Effector memory CD8-positive, alpha-beta T cell (primary cell): ENCODE results near the gene FMN1.

Source experiments
- ATAC-seq: fragments of 150-1000 bp; cut with Tn5 transposase; replicated peaks from 2 replicates; pipeline ENCODE4 v1.10.0; 2021; ENCODE audit warnings: mild to moderate bottlenecking, moderate library complexity
- DNase-seq, 3 experiments: peaks; one replicate each; pipeline ENCODE4 v3.0.0; 2021
- H3K27ac Mint-ChIP-seq, 2 donors: one replicate each; pipeline ENCODE4 v1.8.0; 2022; ENCODE audit warnings: mild to moderate bottlenecking in 2 of 2, mixed read lengths in 2 of 2, moderate library complexity in 2 of 2
- H3K27me3 Mint-ChIP-seq, 2 donors: one replicate each; pipeline ENCODE4 v1.8.0; 2022; ENCODE audit warnings: mixed read lengths in 2 of 2
- H3K36me3 Mint-ChIP-seq: one replicate; pipeline ENCODE4 v1.8.0; 2022; ENCODE audit warnings: mild to moderate bottlenecking, moderate library complexity, mixed read lengths; ENCODE audit not compliant: insufficient read depth
- H3K4me1 Mint-ChIP-seq, 2 donors: one replicate each; pipeline ENCODE4 v1.8.0; 2022; ENCODE audit warnings: low read depth in 2 of 2, mixed read lengths in 2 of 2
- H3K4me3 Mint-ChIP-seq, 2 donors: one replicate each; pipeline ENCODE4 v1.8.0; 2022; ENCODE audit warnings: mild to moderate bottlenecking in 2 of 2, mixed read lengths in 2 of 2, moderate library complexity in 2 of 2
- H3K9me3 Mint-ChIP-seq, 2 donors: one replicate each; pipeline ENCODE4 v1.8.0; 2022; ENCODE audit warnings: mixed read lengths in 2 of 2

FMN1 gene

DNA sequence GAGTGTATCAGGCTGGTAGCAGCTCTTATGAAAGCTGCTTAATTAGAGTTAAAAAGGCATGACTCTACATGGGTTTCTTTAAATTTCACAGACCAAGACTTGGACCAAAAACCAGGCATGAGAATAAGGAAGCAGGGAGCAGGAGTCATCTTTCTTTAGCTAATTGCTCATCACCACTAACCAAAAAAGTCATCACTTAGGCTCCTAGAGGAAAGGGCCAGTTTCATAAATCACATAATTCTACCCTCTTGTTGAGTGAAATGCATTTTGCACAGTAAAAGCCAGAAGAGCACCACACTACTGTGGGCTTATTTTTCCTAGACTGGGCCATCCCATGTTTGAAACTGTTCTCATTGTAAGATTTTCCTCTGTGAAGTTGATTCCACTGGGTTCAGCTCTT lies 301.1 kb downstream of the FMN1 start:
- H3K36me3 Mint-ChIP-seq = no peaks in the 10 kb centered on the region
- no peak overlapping the region for H3K4me3 Mint-ChIP-seq
- DNase-seq (no peak), ATAC-seq (no peak)
- H3K4me1 Mint-ChIP-seq = no peaks in the 10 kb centered on the region
- H3K9me3 Mint-ChIP-seq = peaks cover 0 to 2% of the 10 kb centered on the region in 2 donors
- H3K27ac Mint-ChIP-seq = no peak overlapping the region
- peaks cover 0 to 18% of the 10 kb centered on the region in 2 donors for H3K27me3 Mint-ChIP-seq

DNA sequence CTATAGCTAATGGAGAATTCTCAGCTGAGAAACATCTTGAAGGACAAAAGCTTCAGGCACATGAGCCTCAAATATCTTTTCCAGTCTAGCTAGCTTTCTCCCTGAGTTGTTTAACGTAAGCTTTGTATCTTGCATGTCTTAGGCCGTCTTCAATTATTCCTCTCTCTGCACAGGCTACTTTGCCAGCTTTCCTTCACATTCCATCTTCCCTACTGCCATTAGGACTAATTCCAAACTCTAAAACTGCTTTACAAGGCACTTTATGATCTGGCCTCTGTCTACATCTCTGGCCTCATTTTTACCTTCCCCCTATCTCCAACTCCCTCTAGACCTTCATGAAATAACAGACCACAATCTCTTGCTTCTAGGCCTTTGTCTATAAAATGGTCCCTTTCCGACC lies 305.3 kb downstream of the FMN1 start:
- Mint-ChIP-seq H3K27me3 (no peaks in the 10 kb centered on the region), H3K36me3 (no peaks in the 10 kb centered on the region), H3K9me3 (peaks cover 0 to 2% of the 10 kb centered on the region in 2 donors), H3K27ac (no peak overlapping the region), H3K4me1 (no peaks in the 10 kb centered on the region), H3K4me3 (no peak overlapping the region)
- ATAC-seq (no peak), DNase-seq (no peak)

DNA sequence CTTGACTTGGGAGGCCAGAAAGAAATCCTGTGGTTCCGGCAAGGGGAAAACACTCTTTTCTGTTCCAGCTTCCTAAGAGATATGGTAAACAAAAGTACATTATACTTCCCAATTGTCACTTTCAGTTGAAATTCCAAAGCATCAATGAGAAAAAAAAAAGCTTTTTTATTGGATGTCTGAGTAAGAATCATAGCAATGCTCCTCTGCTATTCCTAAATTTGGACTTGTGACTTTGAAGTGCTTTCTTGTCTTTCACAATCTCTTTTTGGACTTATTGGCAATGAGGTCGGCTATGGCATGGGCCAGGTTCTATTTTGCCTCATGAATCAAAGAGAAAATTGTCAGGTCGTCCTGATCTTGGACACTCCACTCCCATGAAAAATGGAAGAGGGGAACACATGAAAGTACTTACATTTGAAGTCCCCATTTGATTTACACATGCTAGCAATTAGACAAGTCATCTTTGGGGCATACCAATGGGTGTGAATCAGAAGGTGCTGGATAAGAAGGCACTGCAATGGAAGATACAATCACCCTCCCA lies 306.2 kb downstream of the FMN1 start:
- no peaks in the 10 kb centered on the region for H3K27me3 Mint-ChIP-seq
- no peak for DNase-seq
- H3K9me3 Mint-ChIP-seq = peaks cover 0 to 2% of the 10 kb centered on the region in 2 donors
- no peaks in the 10 kb centered on the region for H3K4me1 Mint-ChIP-seq
- H3K36me3 Mint-ChIP-seq = no peaks in the 10 kb centered on the region
- ATAC-seq = no peak
- no peak overlapping the region for H3K4me3 Mint-ChIP-seq
- no peak overlapping the region for H3K27ac Mint-ChIP-seq

DNA sequence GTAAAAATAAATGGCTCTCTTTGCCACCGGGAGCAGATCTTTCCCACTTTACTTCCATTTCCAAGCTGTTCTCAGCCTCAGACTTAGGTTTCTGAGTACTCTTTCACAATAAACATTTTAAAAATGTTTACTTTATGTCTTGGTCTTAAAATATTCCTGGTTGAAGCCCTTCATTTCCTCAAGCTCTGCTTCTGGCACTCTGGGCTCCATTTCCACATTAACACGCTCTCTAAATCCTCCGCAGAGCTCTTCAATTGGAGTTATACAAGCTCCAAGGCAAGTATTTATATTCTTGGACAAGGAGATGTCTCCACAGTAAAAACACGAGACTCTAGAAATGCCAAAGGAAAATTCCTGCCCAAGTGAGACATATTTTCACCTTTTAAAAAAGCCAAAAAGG lies 307.4 kb downstream of the FMN1 start:
- Mint-ChIP-seq H3K9me3 (peaks cover 0 to 2% of the 10 kb centered on the region in 2 donors), H3K27me3 (no peaks in the 10 kb centered on the region), H3K36me3 (no peaks in the 10 kb centered on the region), H3K4me1 (no peaks in the 10 kb centered on the region), H3K4me3 (no peak overlapping the region), H3K27ac (no peak overlapping the region)
- no peak for ATAC-seq
- no peak for DNase-seq

DNA sequence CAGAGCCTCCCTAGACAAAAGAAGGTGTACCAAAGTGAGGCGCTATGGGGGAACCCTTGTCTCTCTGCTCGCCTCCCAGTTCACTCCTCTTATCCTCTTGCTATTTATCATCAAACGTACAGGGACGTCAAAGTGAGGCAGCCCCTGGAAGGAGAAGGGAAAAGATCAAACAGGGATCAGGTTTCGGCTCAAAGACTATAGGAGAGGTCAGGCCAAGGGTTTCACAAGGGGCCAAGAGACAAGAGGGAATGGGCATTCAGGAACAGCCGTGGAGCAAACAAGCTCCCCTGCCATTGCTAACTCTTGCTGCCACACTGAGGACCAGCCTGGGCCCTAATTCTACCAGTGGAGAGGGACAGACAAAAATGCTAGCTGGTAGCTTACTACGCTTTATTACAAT lies 308.1 kb downstream of the FMN1 start:
- H3K4me1 Mint-ChIP-seq = no peaks in the 10 kb centered on the region
- no peak overlapping the region for H3K27ac Mint-ChIP-seq

DNA sequence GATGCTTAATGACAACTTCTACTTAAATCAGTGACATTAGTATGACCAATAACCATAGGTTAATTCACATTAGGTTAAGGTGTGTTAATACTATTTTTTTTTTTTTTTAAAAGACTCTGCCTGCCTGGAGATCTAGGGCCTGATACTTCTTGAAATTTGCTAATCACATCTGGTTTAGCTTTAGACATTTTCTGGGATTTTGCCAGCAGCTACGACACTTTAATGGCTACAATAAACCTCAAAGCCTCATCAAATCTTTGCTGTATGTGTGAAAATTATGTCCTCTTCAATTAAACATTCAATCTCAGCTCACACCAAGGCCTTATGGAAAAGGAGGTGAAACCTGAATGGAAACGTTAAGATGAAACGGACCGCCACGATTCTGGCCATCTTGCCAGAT lies 308.8 kb downstream of the FMN1 start:
- H3K27me3 Mint-ChIP-seq = no peaks in the 10 kb centered on the region
- no peaks in the 10 kb centered on the region for H3K4me1 Mint-ChIP-seq
- no peak overlapping the region for H3K4me3 Mint-ChIP-seq
- H3K27ac Mint-ChIP-seq = no peak overlapping the region
- ATAC-seq (no peak), DNase-seq (no peak)
- H3K36me3 Mint-ChIP-seq = no peaks in the 10 kb centered on the region
- peaks cover 0 to 2% of the 10 kb centered on the region in 2 donors for H3K9me3 Mint-ChIP-seq

More for the DNA sequence above, 308.1 kb downstream of the FMN1 start:
- H3K4me3 Mint-ChIP-seq = no peak overlapping the region
- peaks cover 0 to 2% of the 10 kb centered on the region in 2 donors for H3K9me3 Mint-ChIP-seq
- H3K36me3 Mint-ChIP-seq = no peaks in the 10 kb centered on the region
- H3K27me3 Mint-ChIP-seq = no peaks in the 10 kb centered on the region
- ATAC-seq (no peak), DNase-seq (no peak)

DNA sequence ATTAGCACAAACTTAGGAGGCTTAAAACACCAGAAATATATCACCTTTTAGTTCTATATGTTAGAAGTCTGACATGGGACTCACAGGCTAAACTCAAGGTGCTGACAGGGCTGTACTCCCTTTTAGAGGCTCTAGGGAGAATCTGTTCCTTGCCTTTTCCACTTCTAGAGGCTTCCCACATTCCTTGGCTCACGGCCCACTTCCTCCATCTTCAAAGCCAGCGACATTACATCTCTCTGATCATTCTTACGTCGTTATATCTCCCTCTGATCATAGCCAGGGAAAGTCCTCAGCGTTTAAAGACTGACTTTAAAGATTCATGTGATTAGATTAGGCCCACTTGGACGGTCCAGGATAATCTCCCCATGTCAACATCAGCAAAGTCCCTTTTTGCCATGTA lies 310.4 kb downstream of the FMN1 start:
- no peak for DNase-seq
- no peak for ATAC-seq
- no peak overlapping the region for H3K27ac Mint-ChIP-seq

DNA sequence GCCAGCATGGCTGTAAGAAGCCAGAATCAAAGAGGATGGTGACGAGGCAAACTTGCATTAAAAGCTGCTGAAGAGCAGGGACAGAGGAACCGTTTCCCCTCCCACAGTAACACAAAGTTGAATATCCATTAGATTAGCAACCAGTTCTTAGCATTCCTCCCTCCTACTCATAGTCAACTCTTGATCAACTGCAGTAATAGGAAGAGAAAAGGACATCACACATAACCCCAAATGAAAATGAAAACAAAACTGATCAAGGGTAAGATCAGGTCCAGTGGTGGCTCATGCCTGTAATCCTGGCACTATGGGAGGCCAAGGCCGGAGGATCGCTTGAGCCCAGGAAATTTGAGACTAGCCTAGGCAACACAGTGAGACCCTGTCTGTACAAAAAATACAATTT lies 311.6 kb downstream of the FMN1 start:
- H3K27me3 Mint-ChIP-seq = no peaks in the 10 kb centered on the region
- no peaks in the 10 kb centered on the region for H3K36me3 Mint-ChIP-seq
- no peak overlapping the region for H3K27ac Mint-ChIP-seq
- no peaks in the 10 kb centered on the region for H3K9me3 Mint-ChIP-seq
- DNase-seq (no peak), ATAC-seq (no peak)
- no peaks in the 10 kb centered on the region for H3K4me1 Mint-ChIP-seq
- no peak overlapping the region for H3K4me3 Mint-ChIP-seq

More for the DNA sequence above, 310.4 kb downstream of the FMN1 start:
- Mint-ChIP-seq H3K9me3 (no peaks in the 10 kb centered on the region), H3K36me3 (no peaks in the 10 kb centered on the region), H3K4me3 (no peak overlapping the region), H3K4me1 (no peaks in the 10 kb centered on the region), H3K27me3 (no peaks in the 10 kb centered on the region)

DNA sequence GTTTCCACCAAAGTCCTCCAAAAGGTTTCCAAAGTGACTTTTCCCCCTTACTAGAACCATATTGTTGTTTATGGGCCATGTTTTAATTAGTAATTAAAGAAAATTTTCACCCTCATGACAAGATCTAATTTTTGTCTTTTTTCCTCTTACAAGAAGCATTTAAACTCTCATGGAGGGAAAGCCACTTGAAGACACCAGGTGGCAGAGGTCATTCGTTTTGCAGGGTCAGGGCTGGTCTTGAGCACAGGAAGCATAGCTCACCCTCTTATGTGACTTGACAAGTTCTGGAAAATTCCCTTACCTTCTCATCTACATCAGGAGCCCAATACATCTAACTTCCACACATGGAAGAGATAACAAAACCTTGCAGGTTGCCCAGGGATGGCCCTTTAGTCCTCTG lies 313.0 kb downstream of the FMN1 start:
- Mint-ChIP-seq H3K4me1 (no peaks in the 10 kb centered on the region), H3K27ac (no peak overlapping the region), H3K4me3 (no peak overlapping the region), H3K27me3 (no peaks in the 10 kb centered on the region), H3K36me3 (no peaks in the 10 kb centered on the region), H3K9me3 (no peaks in the 10 kb centered on the region)
- DNase-seq = no peak
- ATAC-seq = no peak

DNA sequence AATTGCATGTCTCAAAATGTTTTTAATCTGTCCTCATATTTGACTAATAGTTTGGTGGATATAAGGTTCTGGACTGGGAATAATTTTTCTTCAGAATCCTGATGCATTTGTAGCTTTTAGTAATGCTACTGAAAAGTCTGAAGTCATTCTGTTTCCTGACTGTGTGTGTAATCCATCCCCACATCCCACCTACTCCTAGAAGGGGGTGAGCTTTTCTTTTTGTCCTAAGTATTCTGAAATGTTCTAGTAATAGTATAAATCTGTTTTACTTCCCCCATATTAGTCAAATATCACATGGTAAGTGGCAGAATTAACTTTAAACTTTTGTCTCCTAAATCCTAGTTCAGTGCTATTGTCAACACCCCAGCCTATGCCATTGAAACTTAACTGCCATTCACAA lies 313.9 kb downstream of the FMN1 start:
- DNase-seq (no peak), ATAC-seq (no peak)
- H3K36me3 Mint-ChIP-seq = no peaks in the 10 kb centered on the region
- H3K27me3 Mint-ChIP-seq = no peaks in the 10 kb centered on the region
- H3K27ac Mint-ChIP-seq = no peak overlapping the region
- H3K4me3 Mint-ChIP-seq = no peak overlapping the region
- H3K9me3 Mint-ChIP-seq = no peaks in the 10 kb centered on the region
- no peaks in the 10 kb centered on the region for H3K4me1 Mint-ChIP-seq

DNA sequence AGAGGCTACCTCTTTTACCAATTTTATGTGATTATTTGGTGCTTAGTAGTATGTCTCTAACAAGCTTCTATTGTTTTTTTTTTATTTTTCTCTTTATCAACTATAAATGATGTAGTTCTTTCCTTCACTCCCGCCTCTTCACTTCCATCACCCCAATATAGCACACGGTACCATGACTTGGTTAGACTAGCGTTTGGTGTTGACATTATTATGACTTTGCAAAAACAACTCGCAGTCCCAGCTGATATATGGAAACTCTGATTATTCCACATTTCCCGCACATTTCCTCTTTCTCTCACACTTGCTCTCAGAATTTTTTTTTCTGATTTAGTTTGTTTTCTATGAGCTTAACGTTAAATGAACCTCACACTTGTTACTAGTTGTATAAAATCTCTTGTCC lies 314.5 kb downstream of the FMN1 start:
- Mint-ChIP-seq H3K9me3 (no peaks in the 10 kb centered on the region), H3K4me3 (no peak overlapping the region), H3K27me3 (no peaks in the 10 kb centered on the region), H3K4me1 (no peaks in the 10 kb centered on the region), H3K36me3 (no peaks in the 10 kb centered on the region), H3K27ac (no peak overlapping the region)
- no peak for ATAC-seq
- DNase-seq = no peak

DNA sequence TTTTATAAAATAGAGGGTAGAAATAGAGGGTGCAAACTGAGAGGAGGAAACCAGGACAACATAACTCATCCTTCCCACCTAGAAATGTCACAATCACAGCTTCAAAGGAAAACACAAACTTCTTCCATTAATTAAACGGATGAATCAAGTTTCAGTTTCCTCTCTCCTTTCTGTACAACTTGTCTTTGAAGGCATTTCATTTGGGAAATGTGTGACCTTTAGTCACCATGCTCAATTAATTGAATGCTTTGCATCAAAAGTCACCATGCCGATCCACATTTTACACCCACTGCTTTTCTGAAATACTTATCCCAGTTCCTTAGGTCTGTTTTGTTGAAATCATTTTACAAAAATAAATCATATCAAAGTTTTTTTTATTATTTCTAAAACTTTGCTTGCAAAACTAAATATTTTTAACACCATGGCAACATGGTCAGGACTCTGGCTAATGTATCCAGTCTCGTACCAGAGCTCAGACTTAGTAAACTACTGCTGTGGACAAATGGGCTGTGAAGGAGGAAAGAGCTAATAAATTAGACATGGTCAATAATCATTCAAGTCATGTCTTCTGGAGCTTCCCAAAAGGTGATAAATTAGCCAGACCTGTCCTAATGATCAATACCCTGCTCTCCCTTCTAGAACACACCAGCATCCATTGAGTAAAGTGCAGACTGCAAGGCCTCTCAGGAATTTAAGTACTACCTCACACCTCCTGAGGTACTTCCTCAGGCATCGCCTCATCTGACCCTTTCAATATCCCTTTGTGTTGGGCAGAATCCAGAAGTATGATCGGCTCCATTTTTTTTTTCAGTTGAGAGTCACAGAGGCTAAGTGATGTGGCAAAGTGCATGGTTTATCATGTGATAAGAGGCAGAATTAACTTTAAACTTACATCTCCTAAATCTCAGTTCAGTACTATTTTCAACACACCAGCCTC lies 315.4 kb downstream of the FMN1 start:
- DNase-seq = no peak
- Mint-ChIP-seq H3K9me3 (no peaks in the 10 kb centered on the region), H3K4me3 (no peak overlapping the region), H3K36me3 (no peaks in the 10 kb centered on the region), H3K4me1 (no peaks in the 10 kb centered on the region), H3K27me3 (no peaks in the 10 kb centered on the region), H3K27ac (no peak overlapping the region)
- no peak for ATAC-seq

DNA sequence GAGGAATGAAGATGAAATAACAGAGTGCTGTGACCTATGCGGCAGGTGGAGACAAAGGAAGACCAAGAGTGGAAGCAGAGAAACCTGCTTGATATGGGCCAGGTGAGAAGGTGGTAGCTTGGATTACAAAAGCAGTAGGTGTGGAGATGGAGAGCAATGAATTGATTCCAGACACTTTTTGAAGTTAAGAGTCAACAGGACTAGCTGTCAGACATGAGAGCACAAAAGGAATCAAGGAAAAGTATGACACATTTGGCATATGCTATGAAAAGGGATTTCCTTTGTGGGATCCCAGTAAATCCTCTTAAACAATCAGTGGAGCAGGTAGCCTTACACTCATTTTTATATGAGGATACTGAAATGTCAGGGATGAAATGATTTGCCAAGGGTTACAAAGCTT lies 316.2 kb downstream of the FMN1 start:
- ATAC-seq (no peak), DNase-seq (no peak)
- no peak overlapping the region for H3K27ac Mint-ChIP-seq
- H3K36me3 Mint-ChIP-seq = no peaks in the 10 kb centered on the region
- no peaks in the 10 kb centered on the region for H3K4me1 Mint-ChIP-seq
- H3K4me3 Mint-ChIP-seq = no peak overlapping the region
- no peaks in the 10 kb centered on the region for H3K9me3 Mint-ChIP-seq
- H3K27me3 Mint-ChIP-seq = no peaks in the 10 kb centered on the region

DNA sequence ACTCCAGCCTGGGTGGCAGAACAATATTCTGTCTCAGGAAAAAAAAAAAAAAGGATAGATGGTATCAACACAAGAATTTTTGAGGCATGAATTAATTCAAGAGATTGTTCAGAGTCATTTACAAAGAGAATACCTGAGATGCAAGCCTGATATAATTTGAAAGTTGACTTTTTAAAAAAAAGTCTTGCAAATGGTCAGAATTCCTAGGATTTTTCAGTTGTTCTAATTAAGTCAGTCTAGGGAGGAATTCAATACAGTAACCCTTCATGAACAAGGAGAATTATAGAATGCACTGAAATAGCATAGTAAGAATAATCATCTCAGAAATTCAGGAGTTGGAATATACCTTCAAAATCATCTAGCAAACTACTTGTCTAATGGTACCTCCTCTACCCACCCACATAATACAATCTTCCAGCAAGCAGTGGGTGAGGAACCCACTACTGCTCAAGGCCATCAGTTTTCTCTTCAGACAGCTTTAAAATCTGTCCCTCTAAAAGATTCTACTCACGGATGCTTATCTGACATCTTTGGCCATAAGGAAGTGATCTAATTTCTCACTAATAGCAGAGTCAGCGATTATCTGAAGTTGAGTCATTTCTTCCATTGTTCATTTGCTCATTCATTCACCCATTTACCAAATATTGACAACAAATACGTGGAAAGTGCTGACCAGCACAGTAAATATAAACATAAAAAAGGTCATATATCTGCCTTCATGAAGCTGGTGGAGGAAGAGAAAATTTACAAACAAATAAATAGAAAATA lies 317.1 kb downstream of the FMN1 start:
- Mint-ChIP-seq H3K4me3 (no peak overlapping the region), H3K4me1 (no peaks in the 10 kb centered on the region), H3K27ac (no peak overlapping the region), H3K27me3 (no peaks in the 10 kb centered on the region), H3K9me3 (no peaks in the 10 kb centered on the region), H3K36me3 (no peaks in the 10 kb centered on the region)
- ATAC-seq (no peak), DNase-seq (no peak)
